AG08396 (cell line): ENCODE measurements around the gene RIC8B.

Experiments used
- DNase-seq: peaks from one replicate; pipeline ENCODE4 v3.0.0; 2012; ENCODE audit warnings: low spot score, mixed read lengths

Gene RIC8B

DNA sequence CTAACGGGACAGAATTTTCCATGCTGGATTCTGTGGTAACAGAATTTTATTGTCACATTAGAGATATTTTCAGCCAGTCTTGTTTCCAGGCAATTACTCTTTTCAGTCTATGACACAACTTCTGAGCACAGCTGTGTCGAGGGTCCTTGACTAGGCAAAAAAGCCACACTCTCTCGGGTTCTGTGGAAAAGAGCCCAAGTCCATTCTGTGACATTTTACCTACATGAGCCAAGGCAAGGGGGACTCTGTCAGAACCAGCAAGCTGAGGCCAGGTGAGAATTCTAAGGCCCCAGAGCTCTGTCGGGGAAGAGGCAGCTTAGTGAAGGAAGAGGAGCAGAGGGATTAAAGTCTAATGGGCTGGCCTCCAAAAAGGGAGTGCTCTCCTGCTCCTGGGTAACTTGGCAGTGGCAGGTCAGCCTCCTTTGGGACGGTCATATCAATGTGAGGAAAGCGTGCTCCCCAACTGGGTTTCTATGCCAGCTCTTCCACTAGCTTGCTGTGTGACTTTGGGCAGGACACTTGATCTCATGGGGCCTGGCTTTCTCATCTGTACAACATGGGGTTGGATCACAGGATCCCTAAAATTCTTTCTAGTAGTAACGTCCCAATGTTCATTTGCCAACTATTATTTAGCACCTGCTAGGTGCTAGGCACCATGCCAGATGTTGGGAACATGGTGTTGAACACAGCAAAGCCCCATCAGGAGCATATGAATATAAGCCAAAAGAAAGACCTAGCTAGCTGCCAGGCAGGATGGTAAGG is 16.0 kb upstream of the RIC8B start:
- DNase-seq, result no peak

- no peak for DNase-seq
These were observed 14.8 kb upstream of the RIC8B start for GRCh38 chr12:106759526-106760183.

DNA sequence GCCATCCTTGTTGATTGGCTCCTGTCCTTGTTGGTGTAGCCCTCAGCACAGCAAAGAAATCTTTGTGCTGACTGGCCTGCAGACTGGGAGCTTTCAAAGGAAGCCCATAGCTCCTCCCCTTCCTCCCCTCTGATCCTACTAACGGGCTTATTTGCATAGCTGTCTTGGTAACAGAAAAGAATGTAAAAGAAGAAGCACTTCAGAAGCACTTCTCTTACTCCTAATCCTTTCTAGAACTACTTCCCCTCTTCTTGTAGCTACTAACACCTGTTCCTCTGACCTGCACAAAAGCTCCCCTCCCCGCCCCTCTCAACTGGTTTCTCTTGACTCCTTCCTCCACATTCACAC is 14.3 kb upstream of the RIC8B start:
- no peak for DNase-seq

GRCh38 chr12:106764220-106764619 is 10.3 kb upstream of the RIC8B start:
- DNase-seq, result no peak

DNA sequence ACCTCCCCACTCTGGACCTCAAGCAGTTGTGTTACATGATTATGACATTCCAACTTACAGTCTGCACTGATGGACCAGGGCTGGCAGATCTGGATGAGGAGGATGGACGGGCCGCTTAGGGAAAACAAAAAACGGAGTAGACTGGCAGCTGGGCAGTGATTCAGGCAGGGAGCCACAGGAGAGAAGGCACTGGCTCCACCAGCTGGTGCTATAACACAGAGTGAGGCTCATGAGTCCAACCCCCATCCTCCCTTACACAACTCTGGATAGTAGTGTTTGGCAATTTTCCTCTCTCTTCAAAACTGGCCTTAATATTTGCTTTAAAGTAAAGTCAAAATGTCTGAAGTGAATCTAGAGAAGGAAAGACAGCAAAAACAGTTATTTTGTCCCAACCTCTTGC is 9.7 kb upstream of the RIC8B start:
- DNase-seq, result no peak

GRCh38 chr12:106766393-106766826 is 8.1 kb upstream of the RIC8B start:
- DNase-seq, result no peak

GRCh38 chr12:106767206-106767605 is 7.3 kb upstream of the RIC8B start:
- DNase-seq, result no peak

DNA sequence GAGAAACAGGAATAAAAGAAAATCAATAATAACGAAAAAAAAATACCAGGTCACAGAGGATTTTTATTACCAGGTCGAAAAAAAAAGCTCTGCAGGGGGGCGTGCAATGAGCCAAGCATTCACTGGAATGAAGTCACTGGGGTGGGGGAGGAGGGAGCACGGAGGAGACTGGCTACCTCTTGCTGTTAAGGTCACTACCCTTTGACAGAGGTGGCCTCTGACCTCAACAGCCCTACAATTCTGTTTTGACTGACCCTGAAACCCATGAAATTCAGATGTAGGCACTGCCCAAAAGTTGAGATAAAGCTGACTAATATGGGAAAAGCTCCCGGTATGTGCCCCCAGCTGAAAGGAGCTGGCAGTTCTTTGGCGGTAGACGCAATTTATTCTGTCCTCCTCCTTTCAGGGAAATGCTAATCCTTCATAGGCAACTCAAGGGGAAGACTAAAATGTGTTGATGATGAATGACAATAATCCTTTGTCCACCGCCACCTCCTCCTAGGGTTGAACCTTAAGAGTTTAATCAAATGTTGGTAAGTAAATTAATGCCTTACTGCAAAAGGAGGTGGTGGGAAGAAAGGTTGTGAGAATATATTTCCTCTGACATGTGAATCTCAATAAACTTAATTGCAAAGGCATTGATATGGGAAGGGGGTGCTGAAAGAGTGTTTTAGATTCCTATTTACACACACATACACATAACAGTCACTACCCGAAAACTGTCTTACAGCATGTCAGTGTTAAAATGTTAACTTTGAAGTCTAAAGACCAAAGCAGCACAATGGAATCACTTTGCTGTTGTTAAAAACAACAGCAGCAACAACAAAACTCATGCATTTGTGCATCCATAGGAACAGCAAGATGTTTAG is 6.3 kb upstream of the RIC8B start:
- no peak for DNase-seq

GRCh38 chr12:106769078-106769477 is 5.4 kb upstream of the RIC8B start:
- DNase-seq, result no peak

GRCh38 chr12:106769546-106769945 is 4.9 kb upstream of the RIC8B start:
- no peak for DNase-seq

DNA sequence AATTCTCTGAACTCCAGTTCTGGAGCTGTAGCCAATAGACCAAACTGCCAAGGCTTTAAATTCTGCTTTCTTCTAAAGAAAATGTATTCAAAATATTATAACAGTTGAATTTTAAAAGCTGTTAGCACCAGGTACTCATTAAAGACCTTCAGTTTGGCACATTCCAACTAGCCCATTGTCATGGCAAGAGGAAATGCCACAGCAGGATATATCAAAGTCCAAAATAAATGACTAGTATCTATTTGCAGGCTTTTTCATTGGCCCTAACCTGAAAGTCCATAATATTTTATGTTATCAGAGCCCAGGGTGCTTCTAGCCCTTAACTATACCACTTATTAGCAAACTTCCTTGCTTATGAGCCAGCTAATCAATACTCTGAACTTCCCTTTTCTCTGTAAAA is 3.1 kb upstream of the RIC8B start:
- no peak for DNase-seq

DNA sequence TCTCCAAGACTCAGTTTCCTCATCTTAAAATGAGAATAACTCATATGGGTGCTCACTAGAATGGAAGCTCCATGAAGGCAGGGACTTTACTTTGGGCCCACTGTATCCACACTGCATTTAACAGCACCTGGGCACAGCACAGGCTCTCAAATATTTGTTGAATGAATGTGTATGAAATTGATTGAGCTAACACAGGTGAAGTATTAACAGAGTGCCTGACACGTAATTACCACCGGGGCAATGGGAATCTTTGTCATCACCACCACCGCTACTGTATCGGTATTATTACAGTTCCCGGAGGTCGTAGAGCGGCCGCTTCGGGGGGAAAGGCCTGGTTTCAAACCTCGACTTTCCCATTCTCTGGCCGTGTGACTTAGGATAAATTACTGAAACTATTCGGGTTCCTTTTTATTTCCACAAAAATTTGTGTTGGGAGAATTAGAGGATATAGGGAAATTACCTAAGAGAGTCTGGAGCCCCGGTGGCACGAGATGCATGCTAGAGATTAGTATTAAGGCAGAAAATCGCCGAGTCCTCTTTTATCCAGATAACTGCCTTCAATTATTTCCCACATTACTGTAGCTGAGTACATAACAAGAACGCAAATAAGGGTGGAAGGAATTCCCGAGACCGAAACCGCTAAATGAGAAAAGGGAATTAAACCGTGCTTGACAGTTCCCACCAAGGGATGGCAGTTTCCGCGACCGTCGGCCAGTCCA is 1.0 kb upstream of the RIC8B start:
- no peak for DNase-seq

- DNase-seq, result peak; percentile 39
These were observed 484 bp downstream of the RIC8B start for GRCh38 chr12:106774808-106775524.

- no peak for DNase-seq
These were observed 2.4 kb downstream of the RIC8B start for GRCh38 chr12:106776897-106777296.

DNA sequence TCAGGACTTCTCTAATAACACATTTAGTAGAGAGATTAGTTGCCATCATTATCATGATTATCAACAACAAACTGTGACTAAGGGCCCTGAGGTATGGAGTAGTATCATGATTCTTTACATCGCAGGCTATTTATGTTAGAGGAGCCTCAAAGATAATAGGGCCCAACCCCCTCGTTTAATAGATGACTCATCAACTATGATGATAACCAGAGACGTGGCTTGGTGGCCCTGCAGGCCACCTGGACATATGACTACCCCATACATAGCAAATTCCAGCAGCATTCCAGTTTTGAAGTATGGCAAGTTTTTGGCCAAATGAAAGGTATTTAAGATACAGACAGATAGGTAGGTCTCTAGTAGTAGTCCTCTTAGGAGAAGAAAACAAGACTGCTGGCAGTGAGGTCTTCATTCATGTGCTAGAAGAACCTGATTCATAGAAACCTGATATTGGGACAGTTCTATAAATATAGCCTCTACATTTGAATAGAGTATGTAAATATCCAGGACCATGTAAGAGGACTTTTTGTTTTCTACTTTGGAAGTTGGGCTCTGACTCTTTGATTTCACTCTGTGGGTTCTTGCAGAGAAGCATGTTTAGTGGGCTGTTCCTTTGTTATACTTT is 5.6 kb downstream of the RIC8B start:
- DNase-seq, result no peak

DNA sequence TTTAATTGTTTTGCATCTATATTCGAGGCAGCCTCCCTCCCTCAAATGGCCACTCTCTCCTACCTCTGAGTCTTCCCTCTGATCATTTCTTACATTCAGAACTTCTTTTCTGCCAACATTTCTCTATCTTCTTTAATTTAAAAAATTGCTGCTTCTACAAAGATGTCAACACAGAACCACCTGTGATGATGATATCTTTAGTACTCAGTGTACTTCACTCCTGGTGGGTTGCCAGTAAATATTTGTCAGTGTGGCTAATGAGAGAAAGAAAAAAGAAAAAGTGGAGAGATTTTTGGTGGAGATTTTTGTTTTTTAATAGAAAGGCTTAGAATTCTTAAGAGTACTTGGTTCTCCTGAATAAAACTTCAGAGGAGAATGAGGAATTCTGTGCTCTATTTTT is 8.1 kb downstream of the RIC8B start:
- no peak for DNase-seq

- no peak for DNase-seq
These were observed 9.0 kb downstream of the RIC8B start for GRCh38 chr12:106783515-106783914.

- DNase-seq, result no peak
These were observed 15.5 kb downstream of the RIC8B start for GRCh38 chr12:106790020-106790419.

- no peak for DNase-seq
These were observed 17.0 kb downstream of the RIC8B start for GRCh38 chr12:106791531-106791930.

- DNase-seq, result no peak
These were observed 19.9 kb downstream of the RIC8B start for GRCh38 chr12:106794369-106794768.

DNA sequence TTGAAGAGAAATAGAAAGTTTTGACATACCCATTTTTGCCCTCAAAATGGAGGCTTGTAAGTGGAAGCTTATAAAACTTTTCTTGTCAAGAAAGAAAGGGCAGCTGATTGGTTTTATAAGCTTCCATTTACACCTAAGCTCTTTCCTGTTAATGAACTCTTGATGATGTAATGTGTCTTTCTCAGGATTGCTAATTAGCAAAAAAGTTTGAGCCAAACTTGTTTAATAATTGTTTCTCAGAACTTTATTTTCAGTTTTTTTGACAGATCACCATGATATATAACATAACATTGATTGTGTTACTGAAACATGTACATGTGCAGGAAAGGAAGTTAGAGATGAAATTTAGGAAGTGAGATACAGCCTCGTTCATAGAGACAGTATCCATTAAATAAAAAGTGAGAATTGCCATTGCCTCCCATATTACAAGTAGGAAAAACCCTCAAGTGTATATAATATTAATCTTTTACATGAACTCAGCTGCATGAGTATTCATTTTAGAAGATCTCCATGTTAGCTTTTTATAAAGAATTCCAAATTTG is 26.8 kb downstream of the RIC8B start:
- DNase-seq, result no peak
